ENCODE measurements around the gene TMED8. TPM values are rescaled to one million over a fixed set of nuclear protein-coding genes. Genes with fewer than 3 reads are reported as not detected.

Gene TMED8
- total and polyA plus RNA-seq, 2 donors (not counting 1 experiment from before 2014, with no cell fraction given) = 13.1 to 43.8 TPM

DNA sequence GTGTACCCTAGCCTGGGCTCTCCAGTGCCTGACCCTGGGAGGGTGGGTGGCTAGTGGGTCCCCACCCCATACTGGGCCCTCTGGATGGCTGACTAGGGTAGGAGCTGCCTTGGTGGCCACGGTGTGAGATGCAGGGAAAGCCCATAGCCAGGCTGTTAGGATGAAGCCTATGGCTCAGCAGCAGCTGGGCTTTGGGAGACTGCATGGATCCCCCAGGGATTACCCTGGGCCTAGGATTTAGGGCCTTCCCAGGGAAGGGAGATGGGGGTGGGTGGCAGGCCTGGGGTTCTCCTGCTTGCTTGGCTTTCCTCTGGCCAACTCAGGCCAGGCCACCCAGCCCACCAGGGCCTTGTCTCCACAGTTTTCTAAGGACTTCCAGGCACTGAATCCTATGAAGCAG is 49.8 kb downstream of the TMED8 start:
- H3K9me3 Mint-ChIP-seq (ENCODE audit: insufficient read depth) = no peaks in the 10 kb centered on the region
- intact Hi-C loops (cut with micrococcal nuclease) = loop anchor here (10.0 kb wide), 1 partner anchor 1342 kb away; the partner anchor contains the start of genes IFT43 and TGFB3
- WGBS (ENCODE audit: insufficient coverage) = 82% methylated on average over 1 of the region's 1 CpG

GRCh38 chr14:77325746-77326094 is 51.2 kb downstream of the TMED8 start:
- POLR2A ChIA-PET = no interaction called here
- Histone ChIP-seq H4K20me1 (ENCODE audit: control insufficient read depth, insufficient read depth, low read length, poor library complexity, severe bottlenecking) (no peaks in the 10 kb centered on the region), H3K4me1 (ENCODE audit: control insufficient read depth in 2 of 2, insufficient read depth in 2 of 2, low read length in 2 of 2) (peaks cover 7 to 10% of the 10 kb centered on the region in 2 donors), H2AFZ (ENCODE audit: insufficient read depth, low read depth, low read length, poor library complexity, severe bottlenecking) (no peak overlapping the region), H3K4me2 (replicated peaks; ENCODE audit: low read depth, low read length, poor library complexity, severe bottlenecking) (no peak overlapping the region), H3K27ac (ENCODE audit: low read length in 2 of 2) (no peak overlapping the region), H3K27me3 (replicated peaks in 1 of 4; ENCODE audit: control extremely low read depth in 1 of 4, control insufficient read depth in 3 of 4, insufficient read depth in 4 of 4, low read length in 3 of 4) (no peaks in the 10 kb centered on the region), H3K9ac (ENCODE audit: low read length) (no peak overlapping the region), H3K79me2 (ENCODE audit: control insufficient read depth, insufficient read depth, low read length) (peaks cover 13% of the 10 kb centered on the region), H3K9me3 (ENCODE audit: control extremely low read depth in 1 of 3, control insufficient read depth in 2 of 3, insufficient read depth in 1 of 3, low read length in 2 of 3) (no peaks in the 10 kb centered on the region), H3K4me3 (ENCODE audit: control extremely low read depth in 1 of 5, extremely low read depth in 1 of 5, insufficient read depth in 1 of 5, low read depth in 2 of 5, low read length in 4 of 5) (no peak overlapping the region), H3K36me3 (replicated peaks in 1 of 2; ENCODE audit: control extremely low read depth in 1 of 2, control insufficient read depth in 1 of 2, extremely low read depth in 1 of 2, insufficient read depth in 2 of 2, low read length in 1 of 2) (no peaks in the 10 kb centered on the region)
- Mint-ChIP-seq H3K27ac (no peak overlapping the region), H3K9me3 (ENCODE audit: insufficient read depth) (no peaks in the 10 kb centered on the region), H3K27me3 (no peaks in the 10 kb centered on the region), H3K4me3 (no peak overlapping the region), H3K4me1 (peaks cover 8% of the 10 kb centered on the region)
- TF ChIP-seq EZH2 (IDR thresholded peaks at IDR 0.05; ENCODE audit: borderline replicate concordance, insufficient read depth, low read depth, low read length, poor library complexity, severe bottlenecking) = no peak
- 97% methylated on average over 3 of the region's 3 CpGs for WGBS (ENCODE audit: insufficient coverage)
- intact Hi-C loops (cut with micrococcal nuclease) = loop anchor here (10.0 kb wide), 1 partner anchor 1341 kb away; the partner anchor contains the start of genes IFT43 and TGFB3
- no peak for DNase-seq
- no peak for ATAC-seq (ENCODE audit: low read depth)
- CTCF ChIA-PET = interaction anchor here (1.5 kb wide), 1 partner anchor 10 kb away, joined by 3 read pairs; no protein-coding TSS in a partner anchor

More for the DNA sequence above, 49.8 kb downstream of the TMED8 start:
- Mint-ChIP-seq H3K27ac (no peak overlapping the region), H3K27me3 (no peaks in the 10 kb centered on the region), H3K4me3 (no peak overlapping the region), H3K4me1 (peaks cover 3% of the 10 kb centered on the region)
- Histone ChIP-seq H3K79me2 (ENCODE audit: control insufficient read depth, insufficient read depth, low read length) (peaks cover 9% of the 10 kb centered on the region), H3K9ac (ENCODE audit: low read length) (no peak overlapping the region), H3K27ac (ENCODE audit: low read length in 2 of 2) (no peak overlapping the region), H3K27me3 (replicated peaks in 1 of 4; ENCODE audit: control extremely low read depth in 1 of 4, control insufficient read depth in 3 of 4, insufficient read depth in 4 of 4, low read length in 3 of 4) (no peaks in the 10 kb centered on the region), H4K20me1 (ENCODE audit: control insufficient read depth, insufficient read depth, low read length, poor library complexity, severe bottlenecking) (no peaks in the 10 kb centered on the region), H3K9me3 (ENCODE audit: control extremely low read depth in 1 of 3, control insufficient read depth in 2 of 3, insufficient read depth in 1 of 3, low read length in 2 of 3) (no peaks in the 10 kb centered on the region), H3K4me2 (replicated peaks; ENCODE audit: low read depth, low read length, poor library complexity, severe bottlenecking) (no peak overlapping the region), H3K4me3 (ENCODE audit: control extremely low read depth in 1 of 5, extremely low read depth in 1 of 5, insufficient read depth in 1 of 5, low read depth in 2 of 5, low read length in 4 of 5) (no peak overlapping the region), H3K4me1 (ENCODE audit: control insufficient read depth in 2 of 2, insufficient read depth in 2 of 2, low read length in 2 of 2) (peaks cover 3 to 6% of the 10 kb centered on the region in 2 donors), H2AFZ (ENCODE audit: insufficient read depth, low read depth, low read length, poor library complexity, severe bottlenecking) (no peak overlapping the region), H3K36me3 (replicated peaks in 1 of 2; ENCODE audit: control extremely low read depth in 1 of 2, control insufficient read depth in 1 of 2, extremely low read depth in 1 of 2, insufficient read depth in 2 of 2, low read length in 1 of 2) (no peaks in the 10 kb centered on the region)
- ChIA-PET CTCF (interaction anchor here (1.3 to 1.5 kb wide), 2 partner anchors 11 to 50 kb away, joined by 3 to 4 read pairs; partner anchors contain the start of genes SAMD15 and TMED8), POLR2A (no interaction called here)
- no peak for ATAC-seq (ENCODE audit: low read depth)
- DNase-seq = no peak
- TF ChIP-seq EZH2 (IDR thresholded peaks at IDR 0.05; ENCODE audit: borderline replicate concordance, insufficient read depth, low read depth, low read length, poor library complexity, severe bottlenecking) = no peak
- TF ChIP-seq, protein P1, sequence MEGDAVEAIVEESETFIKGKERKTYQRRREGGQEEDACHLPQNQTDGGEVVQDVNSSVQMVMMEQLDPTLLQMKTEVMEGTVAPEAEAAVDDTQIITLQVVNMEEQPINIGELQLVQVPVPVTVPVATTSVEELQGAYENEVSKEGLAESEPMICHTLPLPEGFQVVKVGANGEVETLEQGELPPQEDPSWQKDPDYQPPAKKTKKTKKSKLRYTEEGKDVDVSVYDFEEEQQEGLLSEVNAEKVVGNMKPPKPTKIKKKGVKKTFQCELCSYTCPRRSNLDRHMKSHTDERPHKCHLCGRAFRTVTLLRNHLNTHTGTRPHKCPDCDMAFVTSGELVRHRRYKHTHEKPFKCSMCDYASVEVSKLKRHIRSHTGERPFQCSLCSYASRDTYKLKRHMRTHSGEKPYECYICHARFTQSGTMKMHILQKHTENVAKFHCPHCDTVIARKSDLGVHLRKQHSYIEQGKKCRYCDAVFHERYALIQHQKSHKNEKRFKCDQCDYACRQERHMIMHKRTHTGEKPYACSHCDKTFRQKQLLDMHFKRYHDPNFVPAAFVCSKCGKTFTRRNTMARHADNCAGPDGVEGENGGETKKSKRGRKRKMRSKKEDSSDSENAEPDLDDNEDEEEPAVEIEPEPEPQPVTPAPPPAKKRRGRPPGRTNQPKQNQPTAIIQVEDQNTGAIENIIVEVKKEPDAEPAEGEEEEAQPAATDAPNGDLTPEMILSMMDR (IDR thresholded peaks at IDR 0.05) = no peak

Data from B cell (primary cell).